ENCODE measurements around the gene SPP2.
A peak's percentile ranks its signal among the peaks of the same experiment; 100 is the strongest.

The SPP2 gene

GRCh38 chr2:234044157-234044556, 6.3 kb upstream of the SPP2 start:
- no peak for DNase-seq

GRCh38 chr2:234046521-234046920, 4.0 kb upstream of the SPP2 start:
- no peak for DNase-seq

- DNase-seq, result no peak
Measured at GRCh38 chr2:234047361-234047760, 3.1 kb upstream of the SPP2 start.

- DNase-seq, result no peak
Measured at GRCh38 chr2:234048049-234048448, 2.5 kb upstream of the SPP2 start.

GRCh38 chr2:234051374-234052070, 1.0 kb downstream of the SPP2 start:
- no peak for DNase-seq

- no peak for DNase-seq
Measured at GRCh38 chr2:234058881-234059280, 8.4 kb downstream of the SPP2 start.

- no peak for DNase-seq
Measured at GRCh38 chr2:234060236-234060635, 9.7 kb downstream of the SPP2 start.

GRCh38 chr2:234061624-234062257, 11.2 kb downstream of the SPP2 start:
- no peak for DNase-seq

GRCh38 chr2:234066587-234066986, 16.1 kb downstream of the SPP2 start:
- DNase-seq, result no peak

GRCh38 chr2:234071664-234072063, 21.2 kb downstream of the SPP2 start:
- peak; percentile 40 for DNase-seq

- no peak for DNase-seq
Measured at GRCh38 chr2:234072454-234072853, 22.0 kb downstream of the SPP2 start.

GRCh38 chr2:234074751-234075517, 24.4 kb downstream of the SPP2 start:
- no peak for DNase-seq

- DNase-seq, result no peak
Measured at GRCh38 chr2:234075518-234075915, 25.0 kb downstream of the SPP2 start.

- no peak for DNase-seq
Measured at GRCh38 chr2:234075947-234076346, 25.4 kb downstream of the SPP2 start.

- no peak for DNase-seq
Measured at GRCh38 chr2:234076451-234076850, 25.9 kb downstream of the SPP2 start.

GRCh38 chr2:234078129-234078528, 27.6 kb downstream of the SPP2 start:
- no peak for DNase-seq

GRCh38 chr2:234081970-234082822, 31.7 kb downstream of the SPP2 start:
- no peak for DNase-seq

- no peak for DNase-seq
Measured at GRCh38 chr2:234083572-234084348, 33.3 kb downstream of the SPP2 start.

GRCh38 chr2:234091432-234091879, 41.0 kb downstream of the SPP2 start:
- no peak for DNase-seq

GRCh38 chr2:234091883-234092282, 41.4 kb downstream of the SPP2 start:
- no peak for DNase-seq

GRCh38 chr2:234092344-234092743, 41.8 kb downstream of the SPP2 start:
- DNase-seq, result no peak

GRCh38 chr2:234095301-234095700, 44.8 kb downstream of the SPP2 start:
- DNase-seq, result no peak
